ENCODE results near the gene WDR59.

GRCh38 chr16:74852500-74852875 lies 132.4 kb downstream of the WDR59 start:
- TF ChIP-seq CTCF (IDR thresholded peaks at IDR 0.05) (no peak), POLR2A (IDR thresholded peaks at IDR 0.05) (no peak)
